ENCODE data around the gene EYA2. TPM values are rescaled to one million over a fixed set of nuclear protein-coding genes. Genes with fewer than 3 reads are reported as not detected.

EYA2 gene
- total RNA-seq, 1 experiment from 2014 or later: not detected

GRCh38 chr20:46954490-46955038 lies 59.9 kb downstream of the EYA2 start:
- no peaks in the 10 kb centered on the region for H3K27me3 ChIP-seq (replicated peaks; ENCODE audit: insufficient read depth, low read depth, low read length, poor library complexity)
- DNase-seq (ENCODE audit: low spot score): no peak
- H3K4me1 ChIP-seq (ENCODE audit: insufficient read depth, low read length, poor library complexity, severe bottlenecking): no peaks in the 10 kb centered on the region
- ChIA-PET CTCF (no interaction called here), POLR2A (ENCODE audit: low non-redundant PET) (no interaction called here)
- no TSS peak for BruUV-seq (replicated peaks)
- H3K27ac ChIP-seq (ENCODE audit: low read depth, low read length, poor library complexity, severe bottlenecking): no peak overlapping the region
- no peak overlapping the region for H3K4me3 ChIP-seq (ENCODE audit: low read depth, low read length, poor library complexity, severe bottlenecking)
- intact Hi-C loops (cut with micrococcal nuclease; ENCODE audit: unreplicated experiment): no loop called here
- H3K9me3 ChIP-seq (ENCODE audit: low read depth, low read length, poor library complexity, severe bottlenecking): no peaks in the 10 kb centered on the region
- no peaks in the 10 kb centered on the region for H3K36me3 ChIP-seq (ENCODE audit: insufficient read depth, low read length, poor library complexity, severe bottlenecking)
- TF ChIP-seq CTCF (conservative IDR thresholded peaks at IDR 0.05; ENCODE audit: low read depth, low read length) (no peak), EZH2 (IDR thresholded peaks at IDR 0.05; ENCODE audit: borderline replicate concordance, low read depth, low read length, poor library complexity, severe bottlenecking) (no peak)

- H3K4me3 ChIP-seq (ENCODE audit: low read depth, low read length, poor library complexity, severe bottlenecking): no peak overlapping the region
- no peak overlapping the region for H3K27ac ChIP-seq (ENCODE audit: low read depth, low read length, poor library complexity, severe bottlenecking)
- no peaks in the 10 kb centered on the region for H3K27me3 ChIP-seq (replicated peaks; ENCODE audit: insufficient read depth, low read depth, low read length, poor library complexity)
- H3K4me1 ChIP-seq (ENCODE audit: insufficient read depth, low read length, poor library complexity, severe bottlenecking): no peaks in the 10 kb centered on the region
- ChIA-PET POLR2A (ENCODE audit: low non-redundant PET) (no interaction called here), CTCF (no interaction called here)
- DNase-seq (ENCODE audit: low spot score): no peak
- no peaks in the 10 kb centered on the region for H3K9me3 ChIP-seq (ENCODE audit: low read depth, low read length, poor library complexity, severe bottlenecking)
- H3K36me3 ChIP-seq (ENCODE audit: insufficient read depth, low read length, poor library complexity, severe bottlenecking): no peaks in the 10 kb centered on the region
- TF ChIP-seq EZH2 (IDR thresholded peaks at IDR 0.05; ENCODE audit: borderline replicate concordance, low read depth, low read length, poor library complexity, severe bottlenecking) (no peak), CTCF (conservative IDR thresholded peaks at IDR 0.05; ENCODE audit: low read depth, low read length) (no peak)
- intact Hi-C loops (cut with micrococcal nuclease; ENCODE audit: unreplicated experiment): no loop called here
- no TSS peak for BruUV-seq (replicated peaks)
Observed at GRCh38 chr20:46955601-46956556, 61.2 kb downstream of the EYA2 start.

GRCh38 chr20:46959081-46959692 lies 64.5 kb downstream of the EYA2 start:
- DNase-seq (ENCODE audit: low spot score): no peak
- Histone ChIP-seq H3K27ac (ENCODE audit: low read depth, low read length, poor library complexity, severe bottlenecking) (no peak overlapping the region), H3K36me3 (ENCODE audit: insufficient read depth, low read length, poor library complexity, severe bottlenecking) (no peaks in the 10 kb centered on the region), H3K4me3 (ENCODE audit: low read depth, low read length, poor library complexity, severe bottlenecking) (no peak overlapping the region), H3K4me1 (ENCODE audit: insufficient read depth, low read length, poor library complexity, severe bottlenecking) (no peaks in the 10 kb centered on the region), H3K27me3 (replicated peaks; ENCODE audit: insufficient read depth, low read depth, low read length, poor library complexity) (no peaks in the 10 kb centered on the region), H3K9me3 (ENCODE audit: low read depth, low read length, poor library complexity, severe bottlenecking) (no peaks in the 10 kb centered on the region)
- TF ChIP-seq CTCF (conservative IDR thresholded peaks at IDR 0.05; ENCODE audit: low read depth, low read length): no peak
- TF ChIP-seq EZH2 (IDR thresholded peaks at IDR 0.05; ENCODE audit: borderline replicate concordance, low read depth, low read length, poor library complexity, severe bottlenecking): no peak
- ChIA-PET CTCF (no interaction called here), POLR2A (ENCODE audit: low non-redundant PET) (no interaction called here)
- BruUV-seq (replicated peaks): no TSS peak
- intact Hi-C loops (cut with micrococcal nuclease; ENCODE audit: unreplicated experiment): no loop called here

Measured in A673 (cell line).